GM18858 (cell line): ENCODE data around the gene APH1B.
"Not testable (repeated sequence)": the region's sequence is repeated elsewhere in the genome, so short reads cannot be mapped to it uniquely, and the experiment has no call there.

Source experiments
- ATAC-seq: cut with Tn5 transposase; IDR thresholded peaks from one replicate; pipeline ENCODE4 v1.9.1; 2021; ENCODE audit not compliant: unreplicated experiment

Gene APH1B

GRCh38 chr15:63277038-63277892 is at the start of gene APH1B:
TSS of gene APH1B (plus strand) at chr15:63277605. CDS start at chr15:63277624, 19 bp downstream.
- peak; percentile 56 for ATAC-seq

DNA sequence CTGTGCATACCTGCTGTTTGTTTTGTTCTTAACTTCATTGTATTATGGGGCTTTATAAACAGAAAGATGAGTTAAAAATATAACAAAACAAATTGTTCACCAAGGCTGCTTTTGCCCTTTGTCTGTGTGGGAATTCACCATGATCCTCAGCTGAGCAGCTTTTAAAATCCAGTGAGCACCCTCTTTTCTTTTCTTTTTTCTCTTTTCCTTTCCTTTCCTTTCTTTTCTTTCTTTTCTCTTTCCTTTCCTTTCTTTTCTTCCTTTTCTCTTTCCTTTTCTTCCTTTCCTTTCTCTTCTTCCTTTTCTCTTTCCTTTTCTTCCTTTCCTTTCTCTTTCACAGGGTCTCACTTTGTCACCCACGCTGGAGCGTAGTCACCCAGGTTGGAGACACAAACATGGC is 49.7 kb upstream of the APH1B start:
- ATAC-seq = no peak

DNA sequence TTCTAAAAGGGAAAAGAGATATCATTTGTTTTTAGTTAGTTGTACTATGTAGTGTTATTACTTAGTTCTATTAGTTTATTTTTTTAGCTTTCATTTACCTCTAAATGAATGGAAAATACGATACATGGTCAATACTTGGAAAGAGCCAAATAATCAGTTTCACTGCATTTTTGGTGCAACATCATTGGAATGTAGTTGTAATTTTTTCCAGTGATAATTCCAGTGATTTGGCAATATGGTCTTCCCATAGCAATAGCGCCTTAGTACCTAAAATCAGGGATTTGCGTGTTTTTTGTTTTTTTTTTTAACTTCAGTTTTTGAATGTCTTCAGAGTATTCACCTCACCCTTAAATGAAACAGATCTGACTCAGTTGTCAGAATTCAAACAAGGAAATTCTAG is 46.2 kb upstream of the APH1B start:
- ATAC-seq = no peak

DNA sequence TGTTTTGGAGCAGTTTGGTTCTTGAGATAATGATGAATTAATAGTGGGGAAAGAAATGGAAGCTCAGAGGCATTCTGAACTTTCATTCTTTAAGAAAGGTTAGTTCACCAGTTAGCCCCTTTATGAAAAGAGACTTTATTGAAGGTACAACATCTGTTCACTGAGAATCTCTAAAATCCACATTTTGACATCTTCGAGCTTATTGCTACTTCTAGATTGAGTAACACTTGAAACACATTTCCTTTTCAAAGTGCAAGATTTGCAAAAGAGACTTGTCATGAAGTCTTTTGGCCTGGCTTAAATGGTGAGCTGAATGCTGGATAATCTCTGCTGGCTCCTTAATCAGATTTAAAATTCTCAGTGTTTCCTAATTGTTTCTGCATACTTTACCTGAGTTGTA is 45.7 kb upstream of the APH1B start:
- no peak for ATAC-seq

DNA sequence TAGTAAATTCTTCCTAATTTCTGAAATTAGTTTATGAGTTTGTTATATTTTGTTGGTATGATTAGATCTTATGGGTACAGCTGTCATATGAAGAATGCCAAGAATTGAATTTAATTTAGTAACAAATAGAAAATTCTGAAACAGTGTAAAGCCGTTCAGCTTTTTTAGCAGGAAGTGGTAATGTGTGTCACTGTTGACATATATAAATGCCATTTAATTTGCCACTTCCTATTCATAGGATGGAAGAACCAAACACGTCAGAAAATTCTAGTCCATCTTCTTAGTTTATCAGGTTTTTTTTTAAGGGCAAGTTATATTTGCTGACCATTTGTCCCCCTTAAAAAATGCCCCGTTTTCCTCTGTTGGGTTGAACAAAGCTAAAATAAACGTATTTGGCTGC is 45.0 kb upstream of the APH1B start:
- no peak for ATAC-seq

DNA sequence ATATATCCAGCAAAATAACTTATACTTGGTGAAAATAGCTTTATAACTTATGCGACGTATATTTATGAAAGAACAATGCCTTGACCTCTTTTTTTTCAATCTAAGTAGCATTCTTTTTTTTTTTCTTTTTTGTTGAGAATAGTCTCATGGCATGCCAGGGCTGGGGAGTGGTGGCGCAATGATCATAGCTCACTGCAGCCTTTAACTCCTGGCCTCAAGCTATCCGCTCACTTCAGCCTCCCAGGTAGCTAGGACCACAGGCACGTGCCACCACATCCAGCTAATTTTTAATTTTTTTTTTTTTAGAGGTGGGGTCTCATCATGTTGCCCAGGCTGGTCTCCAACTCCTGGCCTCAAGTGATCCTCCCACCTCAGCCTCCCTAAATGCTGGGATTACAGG is 44.5 kb upstream of the APH1B start:
- no peak for ATAC-seq

DNA sequence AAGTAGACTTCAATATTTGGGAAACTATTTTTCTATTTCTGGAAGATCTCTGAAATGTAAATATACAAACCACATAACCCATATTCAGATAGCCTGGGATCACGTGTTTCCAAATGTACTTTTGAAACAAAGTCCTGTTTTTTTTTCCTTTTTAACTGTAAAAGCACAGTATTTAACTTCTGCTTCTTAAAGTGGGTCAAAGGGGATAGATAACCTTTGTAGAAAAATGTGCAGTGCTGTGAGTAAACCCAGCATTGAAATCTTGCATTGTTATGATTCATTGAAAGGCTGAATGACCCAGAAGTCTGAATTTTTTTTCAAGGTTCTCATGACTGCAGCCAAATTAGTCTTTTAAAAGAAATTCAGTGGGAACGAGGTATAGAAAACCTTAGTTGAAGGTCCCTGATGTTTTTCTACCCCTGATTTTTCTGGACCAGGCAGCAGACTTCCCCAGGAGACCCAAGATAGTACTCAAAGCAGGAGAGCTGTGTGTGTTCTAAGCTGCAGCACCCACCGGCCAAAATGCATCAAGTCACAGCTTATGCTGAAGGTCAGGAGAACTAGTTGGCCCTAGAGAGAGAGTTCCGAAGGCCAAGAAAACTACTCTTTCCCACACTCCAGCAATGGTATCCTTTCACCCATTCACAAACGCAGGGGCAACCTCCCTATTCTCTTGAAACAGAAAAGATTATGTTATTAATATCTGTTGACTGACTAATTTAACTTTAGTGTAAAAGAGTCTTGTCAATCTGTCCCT is 43.6 kb upstream of the APH1B start:
- ATAC-seq = no peak

DNA sequence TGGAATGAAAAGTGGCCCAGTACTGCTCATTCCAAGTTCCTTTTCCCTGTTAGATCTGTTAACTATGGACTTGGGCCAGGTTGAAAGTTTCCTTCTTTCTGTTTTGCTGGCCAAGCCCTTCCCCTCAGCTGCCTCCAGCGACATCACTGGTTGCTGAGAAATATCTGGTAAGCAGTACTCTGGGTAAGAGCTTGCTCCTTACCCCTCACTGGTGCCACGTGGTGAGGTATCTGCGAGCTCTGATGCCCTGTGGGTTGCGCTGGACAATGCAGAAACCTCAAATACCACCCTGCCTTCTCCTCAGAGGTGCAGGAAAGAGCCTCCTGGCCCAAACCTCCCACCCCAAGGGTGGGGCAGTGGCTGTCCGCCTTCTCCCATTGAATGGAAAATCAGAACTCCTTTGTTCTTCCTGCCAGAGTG is 42.9 kb upstream of the APH1B start:
- ATAC-seq = no peak

GRCh38 chr15:63236272-63236671 is 41.1 kb upstream of the APH1B start:
- ATAC-seq = no peak

DNA sequence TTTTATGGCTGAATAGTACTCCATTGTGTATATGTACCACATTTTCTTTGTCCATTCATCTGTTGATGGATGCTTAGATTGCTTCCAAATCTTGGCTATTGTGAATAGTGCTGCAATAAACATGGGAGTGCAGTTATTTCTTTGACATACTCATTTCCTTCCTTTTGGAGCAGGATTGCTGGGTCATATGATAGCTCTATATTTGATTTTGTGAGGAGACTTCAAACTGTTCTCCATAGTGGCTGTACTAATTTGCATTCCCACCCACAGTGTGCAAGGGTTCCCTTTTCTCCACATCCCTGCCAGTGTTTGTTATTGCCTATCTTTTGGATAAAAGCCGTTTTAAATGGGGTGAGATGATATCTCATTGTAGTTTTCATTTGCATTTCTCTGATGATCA is 40.3 kb upstream of the APH1B start:
- not testable (repeated sequence) for ATAC-seq

GRCh38 chr15:63238171-63238570 is 39.2 kb upstream of the APH1B start:
- no peak for ATAC-seq

DNA sequence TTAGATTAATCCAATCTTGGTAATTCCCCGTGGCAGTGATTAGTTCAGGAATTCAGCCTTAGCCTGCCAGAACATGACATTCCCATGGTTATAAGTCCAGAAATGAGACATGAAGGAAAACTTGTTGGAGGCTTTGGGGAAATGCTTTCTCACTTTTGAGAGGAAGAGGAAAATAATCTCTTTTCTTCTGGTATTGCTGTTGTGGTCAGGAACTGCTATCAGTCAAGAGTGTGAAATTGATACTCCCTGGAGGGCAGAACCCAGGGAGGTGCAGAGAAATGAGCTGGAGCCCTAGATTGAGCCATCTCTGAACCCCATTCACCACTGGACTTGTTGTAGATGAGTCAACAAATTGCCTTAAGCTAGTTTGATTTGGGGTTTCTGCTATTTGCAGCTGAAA is 38.6 kb upstream of the APH1B start:
- ATAC-seq = no peak

- no peak for ATAC-seq
Measured at GRCh38 chr15:63240109-63240508, 37.3 kb upstream of the APH1B start.

- ATAC-seq = no peak
Measured at GRCh38 chr15:63241316-63241715, 36.1 kb upstream of the APH1B start.

- no peak for ATAC-seq
Measured at GRCh38 chr15:63243101-63243500, 34.3 kb upstream of the APH1B start.

GRCh38 chr15:63243776-63244175 is 33.6 kb upstream of the APH1B start:
- ATAC-seq = no peak

- ATAC-seq = no peak
Measured at GRCh38 chr15:63244399-63244798, 33.0 kb upstream of the APH1B start.

DNA sequence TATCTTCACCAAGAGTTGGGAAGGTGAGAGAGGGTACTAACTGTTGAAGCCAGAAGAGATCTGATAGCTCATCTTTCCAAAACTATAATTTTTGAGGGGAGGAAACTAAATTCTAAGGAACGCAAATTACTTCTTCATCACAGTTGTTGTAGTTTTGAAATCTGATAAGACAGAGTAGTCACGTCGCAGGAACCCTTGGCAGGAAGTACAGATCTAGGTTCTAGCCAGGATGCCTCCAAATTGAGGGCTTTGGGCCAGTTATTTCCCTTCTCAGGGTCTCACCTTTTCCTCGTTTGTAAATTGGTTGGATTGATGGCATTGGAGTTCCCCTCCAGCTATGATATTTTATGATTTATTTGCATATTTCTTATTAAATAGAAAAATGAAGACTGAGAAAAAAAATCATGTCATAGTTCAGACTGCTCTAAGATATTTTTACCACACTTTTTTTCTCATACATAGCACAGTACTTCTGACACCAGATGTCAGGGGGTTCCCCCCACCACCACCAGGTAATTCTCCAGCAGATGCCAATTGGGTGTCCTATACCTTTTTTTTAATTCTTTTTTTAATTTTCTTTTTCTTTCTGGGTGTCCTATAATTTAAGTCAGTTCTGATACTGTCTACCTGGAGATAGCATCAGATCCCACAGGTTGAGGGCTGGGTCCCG is 32.3 kb upstream of the APH1B start:
- no peak for ATAC-seq

GRCh38 chr15:63246691-63247469 is 30.5 kb upstream of the APH1B start:
- no peak for ATAC-seq

- ATAC-seq = no peak
Measured at GRCh38 chr15:63250312-63250965, 27.0 kb upstream of the APH1B start.
